ENCODE measurements around the gene TDRD12.

Gene TDRD12

DNA sequence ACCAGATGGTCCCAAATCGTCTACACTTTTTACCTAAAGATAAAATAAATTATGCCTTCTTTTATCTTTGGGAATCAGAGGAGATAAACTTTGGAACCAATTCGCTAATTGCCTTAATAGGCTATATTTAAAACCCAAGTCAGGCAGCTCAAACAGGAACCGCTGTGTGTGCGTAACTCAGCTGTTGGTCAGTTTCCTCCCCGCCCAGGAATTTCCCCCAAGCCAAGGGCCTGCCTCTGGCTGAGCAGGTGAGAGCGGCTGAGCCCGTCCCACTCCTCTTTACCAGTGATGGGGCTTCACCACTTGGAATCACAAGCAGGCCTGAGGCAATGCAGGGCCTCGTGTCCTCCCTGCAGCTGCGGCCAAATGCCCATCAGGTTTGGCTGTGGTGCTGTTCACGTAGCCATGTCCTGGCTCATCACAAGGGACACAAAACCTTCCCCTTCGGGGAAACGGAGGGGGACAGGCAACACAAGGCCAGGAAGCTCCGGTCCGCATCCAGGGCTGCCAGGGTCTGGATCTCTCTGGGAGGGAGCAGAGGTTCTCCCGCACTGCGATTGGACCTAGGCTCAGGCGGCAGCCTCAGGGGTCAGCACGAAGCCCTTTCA is 150.5 kb downstream of the TDRD12 start:
- no peak for DNase-seq

DNA sequence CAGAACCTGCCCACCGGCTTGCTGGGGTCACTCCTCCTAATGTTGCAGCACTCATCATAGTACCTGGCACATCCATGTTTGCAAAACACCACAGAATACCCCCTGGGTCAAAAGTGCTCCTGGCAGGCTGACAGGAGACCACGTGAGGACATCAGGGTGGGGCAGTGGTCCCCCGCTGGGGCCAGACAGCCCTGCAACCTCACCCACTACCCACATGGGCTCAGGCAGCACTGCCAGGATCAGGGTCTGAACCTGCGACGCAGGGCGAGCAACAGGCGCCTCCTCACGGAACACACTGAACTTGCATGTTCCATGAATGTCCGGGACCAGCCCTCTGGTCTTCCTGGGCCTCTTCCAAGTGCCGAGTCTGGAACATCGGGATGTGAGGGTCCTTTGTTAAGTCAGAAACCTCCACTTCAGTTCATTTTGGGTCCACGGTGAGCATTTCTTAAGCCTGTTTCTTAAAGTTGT is 151.4 kb downstream of the TDRD12 start:
- DNase-seq: no peak

DNA sequence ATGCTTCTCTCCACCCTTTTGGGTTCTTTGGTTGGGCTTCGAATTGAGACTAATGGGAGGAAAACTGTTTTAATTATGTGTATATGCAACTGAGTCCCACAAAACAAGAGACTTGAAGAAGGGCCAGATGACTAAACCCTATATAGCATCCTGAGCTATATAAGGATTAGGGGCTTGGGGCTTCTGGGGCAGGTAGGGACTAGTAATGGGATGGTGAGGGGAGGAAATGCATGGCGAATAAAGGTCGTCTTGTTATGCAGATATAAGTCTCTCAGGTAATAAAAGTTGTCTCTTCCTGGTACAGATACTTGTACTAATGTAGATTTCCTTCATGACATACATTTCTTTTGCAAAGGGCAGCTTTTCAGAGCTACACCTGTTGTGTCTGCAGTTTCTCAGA is 152.8 kb downstream of the TDRD12 start:
- DNase-seq: no peak

DNA sequence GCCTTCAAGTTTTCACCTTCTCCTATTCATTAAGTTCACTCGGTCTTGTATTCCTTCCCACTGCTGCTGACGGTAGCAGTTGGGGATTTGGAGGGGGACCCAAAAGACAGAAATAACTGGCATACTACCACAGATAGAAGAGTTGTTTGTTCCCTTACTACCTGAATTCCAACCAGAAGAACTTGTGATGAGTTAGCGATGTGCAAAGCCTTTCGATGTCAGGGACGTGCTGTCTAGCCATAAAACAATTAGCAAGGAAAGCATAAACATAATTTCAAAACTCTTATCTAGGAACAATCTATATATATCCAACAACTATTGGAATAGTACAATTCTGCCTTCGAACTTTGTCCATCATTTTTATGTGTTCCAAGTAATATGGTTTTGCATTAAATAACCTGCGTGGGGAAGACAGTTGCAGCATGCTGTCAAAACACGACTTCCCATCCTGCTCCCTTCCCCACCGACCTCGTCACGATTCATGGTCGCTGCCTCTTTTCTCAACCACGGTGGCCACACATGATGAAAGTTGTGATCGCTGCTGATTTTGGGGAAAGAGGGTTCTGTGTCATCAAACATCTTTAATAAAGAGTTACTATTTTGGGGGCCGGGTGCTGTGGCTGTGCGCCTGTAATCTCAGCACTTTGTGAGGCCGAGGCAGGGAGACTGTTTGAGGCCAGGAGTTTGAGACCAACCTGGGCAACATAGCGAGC is 153.8 kb downstream of the TDRD12 start:
- DNase-seq: no peak

DNA sequence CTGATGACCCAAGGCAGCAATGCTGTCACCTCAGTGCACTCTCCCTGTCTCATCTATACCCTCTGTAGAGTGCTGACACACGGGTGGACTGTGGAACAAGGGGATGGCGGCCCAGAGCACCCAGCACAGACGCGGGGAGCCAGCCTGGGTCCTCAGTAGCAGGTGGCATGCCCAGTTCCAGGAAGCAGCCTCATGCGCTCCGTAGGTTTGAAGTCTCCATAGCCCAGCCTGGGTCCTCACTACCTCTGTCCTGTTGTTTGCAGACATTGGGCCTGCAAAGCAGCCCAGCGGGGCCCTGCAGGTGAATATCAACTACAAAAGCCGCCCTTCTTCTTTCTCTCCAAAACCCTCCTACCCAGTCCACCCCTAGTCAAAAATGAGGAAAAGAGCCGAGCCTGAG is 155.0 kb downstream of the TDRD12 start:
- DNase-seq: no peak

GRCh38 chr19:32875428-32875827 is 155.9 kb downstream of the TDRD12 start:
- no peak for DNase-seq

DNA sequence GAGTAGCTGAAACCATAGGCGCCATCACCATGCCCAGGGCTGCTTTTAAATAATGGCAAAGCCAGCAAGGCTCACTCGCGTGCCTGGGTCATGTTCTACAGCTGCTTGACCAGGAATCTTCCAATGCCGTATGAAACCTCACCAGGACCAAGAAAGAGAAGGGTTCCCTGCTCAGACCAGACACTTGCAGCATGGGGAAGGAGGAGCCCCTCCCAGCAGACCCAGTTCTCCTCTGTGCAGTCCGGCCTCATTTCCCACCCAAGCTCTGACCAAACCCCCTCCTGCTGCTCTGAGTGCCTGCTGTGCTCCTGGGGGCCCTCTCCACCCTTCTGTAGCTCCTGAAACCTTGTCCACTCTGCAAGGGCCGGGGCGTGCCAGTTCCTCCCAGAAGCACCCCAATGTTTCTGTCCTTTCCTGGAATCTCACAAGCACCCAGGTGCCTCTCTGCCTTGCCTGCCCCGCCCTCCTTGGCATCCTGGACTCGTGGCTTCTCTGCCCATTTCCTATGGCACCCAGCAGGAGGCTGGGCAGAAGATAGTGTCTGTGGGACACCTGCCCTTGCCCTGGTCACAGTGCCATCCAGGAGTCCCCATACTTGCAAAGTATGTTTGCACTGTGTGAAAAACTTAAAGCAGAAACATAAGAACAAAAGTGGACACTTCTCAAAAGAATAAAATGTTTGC is 156.8 kb downstream of the TDRD12 start:
- peak; percentile 5 for DNase-seq

DNA sequence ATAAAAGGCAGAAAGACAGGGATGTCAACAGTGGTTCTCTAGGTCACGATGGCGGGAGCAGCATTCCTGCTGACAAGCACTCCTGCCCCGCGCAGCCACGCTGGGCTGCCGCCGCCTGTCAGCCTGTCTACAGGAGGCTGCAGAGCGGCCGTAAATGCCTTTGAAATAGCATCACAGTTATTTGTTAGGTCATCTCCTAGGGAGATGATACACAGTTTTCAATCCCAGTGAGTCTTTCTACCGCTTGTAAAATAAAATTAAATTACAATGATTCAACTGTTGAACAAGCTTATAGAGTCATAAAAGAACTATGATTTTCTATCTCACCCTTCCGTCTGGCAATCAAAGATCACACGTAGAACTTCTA is 157.3 kb downstream of the TDRD12 start:
- peak; percentile 86 for DNase-seq
